ENCODE measurements around the gene TWSG1.
"Not testable (repeated sequence)": the region's sequence is repeated elsewhere in the genome, so short reads cannot be mapped to it uniquely, and the experiment has no call there.

TWSG1 gene

DNA sequence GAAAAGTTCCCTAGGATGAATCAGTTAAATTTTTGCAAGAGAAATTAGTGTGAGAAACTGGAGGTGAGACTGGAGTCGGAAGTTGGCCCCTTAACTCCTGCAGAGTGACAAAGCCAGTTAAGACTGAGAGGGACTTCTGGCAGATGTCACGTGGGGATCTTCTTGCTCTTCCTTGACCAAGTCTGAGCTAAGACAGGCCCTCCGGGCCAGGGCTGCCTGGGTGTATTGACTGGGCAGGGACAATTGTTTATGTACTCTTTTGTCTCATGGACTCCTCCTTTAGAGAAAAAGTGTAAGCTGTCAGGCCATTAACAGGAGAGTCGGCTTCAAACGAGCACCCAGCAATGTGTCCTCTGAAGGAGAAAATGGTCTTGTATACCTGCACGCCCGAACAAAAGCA, 92.2 kb downstream of the TWSG1 start:
- DNase-seq (ENCODE audit: low read depth), result no peak

DNA sequence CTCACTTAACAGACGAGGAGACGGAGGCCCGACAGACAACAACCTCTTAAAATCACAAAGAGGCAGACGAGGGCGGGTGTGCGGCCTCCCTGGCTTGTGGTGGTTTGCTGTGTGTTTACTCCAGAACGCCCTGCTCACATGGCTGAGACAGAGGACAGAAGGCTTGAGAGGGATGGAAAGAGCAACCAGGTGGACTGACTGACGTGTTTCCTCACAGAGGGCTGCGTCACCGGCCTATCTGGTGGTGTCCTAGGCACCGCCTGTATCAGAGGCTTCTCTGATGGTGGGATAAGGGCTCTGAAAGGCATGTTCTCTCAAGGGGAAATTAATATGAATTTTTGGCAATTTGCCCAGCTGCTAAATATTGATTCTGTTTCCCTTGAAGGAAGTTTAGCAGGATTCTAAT, 93.7 kb downstream of the TWSG1 start:
- no peak for DNase-seq (ENCODE audit: low read depth)

DNA sequence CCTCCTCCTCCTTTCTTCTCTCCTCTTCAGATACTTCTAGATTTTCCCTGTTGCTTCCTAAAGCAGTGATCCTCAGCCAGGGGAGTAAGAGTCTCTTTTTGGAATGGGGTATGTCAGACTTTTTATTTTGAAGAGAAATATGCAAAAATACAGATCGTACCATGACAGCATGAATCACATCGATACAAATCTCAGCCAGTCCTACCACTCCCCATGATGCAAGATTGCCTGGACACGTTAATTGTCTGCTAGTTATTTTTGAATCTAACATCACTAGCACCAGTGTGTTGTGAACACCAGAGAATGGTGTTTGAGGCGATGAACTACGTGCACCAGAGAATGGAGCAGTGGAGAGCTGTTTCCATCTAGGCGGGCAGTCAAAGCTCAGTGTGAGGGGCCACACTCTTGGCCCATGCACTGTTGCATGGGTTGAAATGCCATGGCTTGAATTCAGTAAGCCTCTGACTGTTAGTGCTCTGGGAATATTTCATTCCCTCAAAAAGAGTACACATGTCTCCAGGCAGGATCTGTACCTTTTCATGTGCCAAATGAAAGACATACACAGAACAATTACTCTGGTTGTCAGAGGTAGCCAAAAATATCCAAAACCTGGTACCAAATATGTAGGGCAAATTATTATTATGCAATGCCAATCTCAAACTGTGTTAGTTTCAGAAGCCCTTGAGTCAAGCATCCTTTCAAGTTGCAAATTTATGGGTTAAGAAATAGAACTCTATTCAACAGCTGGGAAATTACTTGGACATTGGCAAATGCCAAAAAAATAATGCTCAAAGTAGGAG, 94.5 kb downstream of the TWSG1 start:
- DNase-seq (ENCODE audit: low read depth), result no peak

DNA sequence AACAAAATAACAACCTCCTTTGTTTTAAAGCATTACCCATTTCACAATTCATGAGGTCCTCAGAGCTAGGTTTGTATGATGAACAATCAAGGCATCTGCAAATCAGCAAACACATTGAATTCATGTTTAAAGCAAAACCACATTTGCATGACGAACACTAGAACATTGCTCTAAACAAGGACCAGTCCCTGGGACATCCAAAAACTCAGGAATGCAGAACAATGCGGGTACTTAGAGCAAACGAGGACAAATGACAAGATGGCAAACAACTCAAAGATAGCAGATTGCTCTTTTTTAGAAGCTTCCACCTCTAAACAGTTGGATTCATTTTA, 95.1 kb downstream of the TWSG1 start:
- no peak for DNase-seq (ENCODE audit: low read depth)

DNA sequence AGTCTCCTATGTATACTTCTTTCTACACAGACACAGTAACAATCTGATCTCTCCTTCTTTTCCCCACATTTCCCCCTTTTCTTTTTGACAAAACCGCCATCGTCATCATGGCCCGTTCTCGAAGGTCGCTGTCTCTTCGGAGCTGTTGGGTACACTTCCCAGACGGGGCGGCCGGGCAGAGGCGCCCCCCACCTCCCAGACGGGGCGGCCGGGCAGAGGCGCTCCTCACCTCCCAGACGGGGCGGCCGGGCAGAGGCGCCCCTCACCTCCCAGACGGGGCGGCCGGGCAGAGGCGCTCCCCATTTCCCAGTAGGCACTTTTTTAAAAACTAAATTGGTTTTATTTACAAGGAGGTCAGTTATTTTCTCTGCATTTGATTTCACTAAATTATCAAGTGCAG, 95.7 kb downstream of the TWSG1 start:
- not testable (repeated sequence) for DNase-seq (ENCODE audit: low read depth)

DNA sequence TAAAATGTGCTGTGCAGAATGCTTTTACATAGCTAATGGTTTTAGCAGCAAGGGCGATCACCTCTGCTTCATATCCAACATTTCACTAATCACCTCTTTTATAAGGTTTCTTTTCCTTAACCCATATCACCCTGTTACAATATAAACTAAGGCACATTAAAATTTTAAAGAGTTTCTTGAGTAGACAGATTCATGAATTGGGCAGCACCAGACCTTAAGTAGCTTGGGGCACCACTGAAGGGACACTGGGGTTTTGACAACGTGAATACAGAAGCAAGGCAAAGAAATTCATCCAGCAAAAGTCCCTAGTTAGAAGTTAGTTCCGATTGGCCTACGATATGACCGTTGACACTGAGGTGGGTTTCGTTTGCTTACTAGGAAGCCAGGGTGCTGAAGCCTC, 96.7 kb downstream of the TWSG1 start:
- no peak for DNase-seq (ENCODE audit: low read depth)

DNA sequence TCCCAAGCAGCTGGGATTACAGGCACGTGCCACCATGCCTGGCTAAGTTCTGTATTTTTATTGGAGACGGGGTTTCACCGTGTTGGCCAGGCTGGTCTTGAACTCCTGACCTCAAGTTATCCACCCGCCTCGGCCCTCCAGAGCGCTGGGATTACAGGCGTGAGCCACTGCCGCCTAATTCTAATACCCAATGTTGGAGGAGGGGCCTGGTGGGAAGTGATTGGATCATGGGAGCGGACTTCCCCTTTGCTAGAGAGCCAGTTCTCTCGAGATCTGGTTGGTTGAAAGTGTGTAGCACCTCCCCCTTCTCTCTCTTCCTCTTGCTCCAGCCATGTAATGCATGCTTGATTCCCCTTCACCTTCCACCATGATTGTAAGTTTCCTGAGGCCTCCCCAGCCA, 98.5 kb downstream of the TWSG1 start:
- not testable (repeated sequence) for DNase-seq (ENCODE audit: low read depth)

DNA sequence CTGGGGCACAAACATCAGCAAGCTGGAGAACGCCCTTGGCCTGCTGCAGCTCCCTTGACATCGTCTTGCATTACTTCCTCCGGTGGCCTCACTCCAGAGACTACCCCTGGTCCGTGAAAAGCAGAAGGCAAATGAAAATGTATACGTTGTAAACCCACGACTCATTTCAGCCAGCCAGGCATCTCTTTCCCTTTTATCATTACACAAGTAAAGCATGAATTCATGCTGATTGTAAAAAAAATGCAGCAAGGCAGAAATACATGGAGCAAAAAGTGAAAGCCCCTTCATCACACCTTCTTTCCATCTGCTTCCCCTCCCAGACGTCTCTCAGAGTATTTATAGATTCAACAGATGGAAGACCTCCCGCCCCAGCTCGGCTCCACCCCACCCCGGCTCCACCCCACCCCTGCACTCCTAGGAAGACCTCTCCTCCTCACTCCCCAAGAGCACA, 99.1 kb downstream of the TWSG1 start:
- no peak for DNase-seq (ENCODE audit: low read depth)

DNA sequence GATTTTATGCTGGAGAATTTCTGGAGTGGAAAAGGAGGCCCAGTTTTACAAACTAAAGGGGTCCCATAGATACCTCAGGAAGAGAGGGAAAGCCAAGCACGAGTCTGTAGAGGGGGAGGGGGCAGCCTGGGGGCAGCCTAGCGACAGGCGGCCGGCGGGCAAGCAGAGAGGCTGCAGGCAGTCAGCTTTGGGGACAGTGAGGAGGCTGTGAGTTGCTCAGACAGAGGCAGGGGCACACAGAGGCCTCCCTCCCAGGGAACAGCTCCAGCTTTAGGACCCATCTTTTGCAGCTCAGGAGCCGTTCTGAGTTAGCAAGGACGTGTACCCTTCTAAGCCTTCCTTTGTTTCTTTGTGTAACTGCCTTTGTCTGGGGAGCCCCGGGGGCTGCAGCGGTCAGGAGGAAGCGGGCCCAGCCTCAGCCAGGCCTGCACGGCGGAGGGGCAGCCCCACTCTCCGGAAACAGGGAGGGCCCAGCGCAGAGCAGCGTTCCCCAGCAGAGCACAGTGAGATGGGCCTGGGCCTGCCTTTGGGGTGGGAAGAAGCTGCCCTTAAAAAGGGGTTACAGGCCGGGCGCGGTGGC, 99.6 kb downstream of the TWSG1 start:
- DNase-seq (ENCODE audit: low read depth), result no peak

DNA sequence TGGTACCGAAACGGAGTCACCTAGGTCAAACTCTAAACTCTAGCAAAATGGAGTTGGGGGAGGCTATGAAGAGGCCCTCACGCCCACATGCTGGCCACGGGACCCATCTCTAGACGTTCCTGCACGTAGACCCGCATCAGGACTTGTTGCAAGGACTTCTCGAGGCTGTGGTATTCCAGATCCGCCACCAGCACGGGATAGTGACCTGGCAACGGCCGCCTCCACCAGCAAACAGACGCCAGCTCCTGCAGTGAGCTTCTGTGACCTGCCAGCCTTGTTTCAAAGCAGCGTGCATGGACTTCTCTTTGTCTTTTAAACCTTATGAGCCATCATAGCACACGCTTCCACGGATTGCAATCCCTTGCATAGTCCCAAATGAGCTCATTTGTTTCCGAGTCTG, 100.5 kb downstream of the TWSG1 start:
- no peak for DNase-seq (ENCODE audit: low read depth)

DNA sequence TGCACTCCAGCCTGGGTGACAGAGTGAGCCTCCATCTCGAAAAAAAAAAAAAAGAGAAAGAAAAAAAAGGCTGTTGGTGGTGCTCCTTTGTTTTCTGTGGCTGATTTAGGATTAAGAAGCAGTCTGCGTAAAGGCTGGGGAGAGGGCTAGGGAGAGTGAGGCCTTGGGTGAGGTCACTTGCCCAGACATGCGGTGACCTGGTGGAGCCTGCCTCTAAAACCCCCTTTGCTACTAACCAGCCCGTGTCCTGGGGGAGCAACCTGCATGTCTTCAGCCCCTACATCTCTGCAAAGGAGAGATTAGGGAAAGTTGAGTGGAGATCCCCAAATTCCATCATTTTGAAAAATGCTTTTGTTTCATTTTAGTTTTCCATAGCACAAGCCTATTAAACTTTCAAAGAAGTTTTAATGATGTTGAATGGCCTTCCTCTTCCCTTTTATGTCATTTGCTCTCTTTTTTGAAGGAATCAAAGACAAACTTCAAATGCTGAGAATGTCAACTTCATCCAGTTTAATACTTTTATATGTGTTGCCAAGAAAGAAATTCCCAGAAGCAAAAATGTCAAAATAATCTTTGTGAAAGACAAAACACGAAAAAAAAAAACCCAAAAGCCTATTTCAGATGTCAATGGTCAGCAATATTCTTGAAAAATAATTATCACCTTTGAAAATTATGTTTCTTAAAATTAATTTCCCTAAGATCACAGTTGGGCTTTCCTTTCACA, 101.8 kb downstream of the TWSG1 start:
- DNase-seq (ENCODE audit: low read depth), result no peak

DNA sequence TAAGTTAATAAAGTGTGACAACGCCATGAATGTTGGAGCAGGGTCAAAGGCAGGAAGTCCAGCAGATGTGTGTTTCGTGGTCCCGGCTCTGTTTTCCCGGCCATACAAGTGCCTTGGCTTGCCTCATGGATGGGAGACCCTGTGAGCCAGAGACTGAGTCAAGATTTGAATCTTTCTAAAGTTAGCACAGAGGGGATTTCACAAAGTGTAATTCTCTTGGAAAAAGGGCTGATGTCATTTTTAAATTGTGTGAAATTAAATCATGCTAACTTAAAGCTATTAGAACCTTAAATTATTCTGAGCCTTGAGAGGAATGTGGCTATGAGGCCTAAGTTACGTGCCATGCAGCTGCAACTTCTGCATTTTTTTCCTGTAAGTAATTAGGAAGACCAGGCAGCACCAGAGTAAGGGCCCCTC, 102.5 kb downstream of the TWSG1 start:
- no peak for DNase-seq (ENCODE audit: low read depth)

DNA sequence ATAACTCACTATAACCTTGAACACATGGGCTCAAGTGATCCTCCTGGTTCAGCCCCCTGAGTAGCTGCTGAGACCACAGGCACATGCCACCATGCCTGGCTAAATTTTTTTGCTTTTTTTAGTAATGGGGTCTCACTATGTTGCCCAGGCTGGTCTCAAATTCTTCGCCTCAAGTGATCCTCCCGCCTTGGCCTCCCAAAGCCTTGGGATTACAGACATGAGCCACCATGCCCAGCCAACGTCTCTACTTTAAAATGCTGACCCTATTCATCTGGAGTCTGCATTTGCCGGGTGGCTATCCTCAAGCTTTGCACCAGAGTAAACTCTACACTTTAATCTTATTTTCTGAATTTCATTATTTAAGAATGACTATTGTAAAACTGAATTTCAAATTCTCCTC, 103.1 kb downstream of the TWSG1 start:
- DNase-seq (ENCODE audit: low read depth), result no peak

DNA sequence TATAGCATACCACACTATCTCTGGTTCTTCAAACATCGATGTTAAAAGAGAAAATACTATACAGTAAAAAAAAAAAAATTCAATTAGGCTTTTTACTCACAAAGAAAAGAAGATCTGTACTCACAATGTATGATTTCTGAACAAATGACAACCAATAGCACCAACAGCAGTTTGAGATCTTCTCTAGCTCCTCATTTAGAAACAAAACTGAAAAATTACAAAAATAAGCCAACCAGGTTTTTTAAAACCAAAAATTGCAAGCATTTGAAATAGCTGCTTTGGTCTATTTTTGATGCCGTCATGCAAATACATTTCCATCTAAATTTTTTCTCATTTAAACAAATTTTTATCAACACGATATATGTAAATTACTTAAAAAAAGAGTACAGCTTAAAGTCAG, 106.5 kb downstream of the TWSG1 start:
- DNase-seq (ENCODE audit: low read depth), result no peak

DNA sequence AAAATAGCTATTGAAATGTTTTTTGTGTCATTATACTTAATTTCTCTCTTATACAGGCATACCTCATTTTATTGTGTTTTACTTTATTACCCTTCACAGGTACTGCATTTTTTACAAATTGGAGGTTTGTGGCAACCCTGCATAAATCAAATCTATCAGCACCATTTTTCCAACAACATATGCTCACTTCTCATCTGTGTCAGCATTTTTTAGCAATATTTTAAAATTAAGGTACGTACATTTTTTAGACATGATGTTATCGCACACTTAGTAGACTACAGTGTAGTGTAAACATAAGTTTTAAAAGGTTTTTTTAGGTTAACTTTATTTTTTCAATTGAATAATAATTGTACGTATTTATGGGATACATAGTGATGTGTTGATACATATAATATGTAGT, 110.0 kb downstream of the TWSG1 start:
- DNase-seq (ENCODE audit: low read depth), result no peak

DNA sequence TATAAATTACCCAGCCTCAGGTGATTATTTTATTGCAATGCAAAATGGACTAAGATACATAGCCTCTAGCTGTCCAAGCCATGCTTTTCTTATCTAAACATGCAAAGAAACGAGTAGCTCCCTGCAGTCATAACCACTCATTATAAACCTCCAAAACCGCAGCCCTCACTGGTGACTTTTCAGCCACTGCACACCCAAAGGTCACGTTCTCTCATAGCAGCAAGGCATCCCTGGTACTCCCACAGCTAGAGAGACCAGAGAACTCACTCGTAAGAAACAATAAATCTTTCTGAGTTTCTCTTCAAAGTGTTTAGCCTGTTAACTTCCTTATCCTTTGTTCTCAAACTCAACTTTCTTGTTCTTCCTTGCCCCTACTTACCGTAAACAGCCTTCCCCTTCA, 112.3 kb downstream of the TWSG1 start:
- no peak for DNase-seq (ENCODE audit: low read depth)

DNA sequence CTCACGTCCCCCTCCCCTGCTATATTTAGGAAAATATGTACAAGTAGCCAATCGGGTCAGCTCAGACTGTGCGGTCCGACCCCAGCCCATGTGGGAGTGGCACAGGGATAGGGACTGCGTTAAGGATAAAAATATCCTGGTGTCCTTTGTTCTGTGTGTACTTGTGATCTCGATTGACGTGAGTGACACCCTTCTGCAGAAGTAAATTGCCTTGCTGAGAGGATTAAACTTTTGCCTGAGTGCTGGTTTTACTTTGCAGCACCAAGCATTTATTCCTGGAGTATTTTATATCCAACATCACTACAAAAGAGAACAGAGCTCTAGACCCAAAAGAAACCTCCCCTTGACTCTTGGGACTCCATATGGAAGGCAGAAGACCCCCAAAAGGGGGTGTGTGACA, 112.8 kb downstream of the TWSG1 start:
- DNase-seq (ENCODE audit: low read depth), result no peak

DNA sequence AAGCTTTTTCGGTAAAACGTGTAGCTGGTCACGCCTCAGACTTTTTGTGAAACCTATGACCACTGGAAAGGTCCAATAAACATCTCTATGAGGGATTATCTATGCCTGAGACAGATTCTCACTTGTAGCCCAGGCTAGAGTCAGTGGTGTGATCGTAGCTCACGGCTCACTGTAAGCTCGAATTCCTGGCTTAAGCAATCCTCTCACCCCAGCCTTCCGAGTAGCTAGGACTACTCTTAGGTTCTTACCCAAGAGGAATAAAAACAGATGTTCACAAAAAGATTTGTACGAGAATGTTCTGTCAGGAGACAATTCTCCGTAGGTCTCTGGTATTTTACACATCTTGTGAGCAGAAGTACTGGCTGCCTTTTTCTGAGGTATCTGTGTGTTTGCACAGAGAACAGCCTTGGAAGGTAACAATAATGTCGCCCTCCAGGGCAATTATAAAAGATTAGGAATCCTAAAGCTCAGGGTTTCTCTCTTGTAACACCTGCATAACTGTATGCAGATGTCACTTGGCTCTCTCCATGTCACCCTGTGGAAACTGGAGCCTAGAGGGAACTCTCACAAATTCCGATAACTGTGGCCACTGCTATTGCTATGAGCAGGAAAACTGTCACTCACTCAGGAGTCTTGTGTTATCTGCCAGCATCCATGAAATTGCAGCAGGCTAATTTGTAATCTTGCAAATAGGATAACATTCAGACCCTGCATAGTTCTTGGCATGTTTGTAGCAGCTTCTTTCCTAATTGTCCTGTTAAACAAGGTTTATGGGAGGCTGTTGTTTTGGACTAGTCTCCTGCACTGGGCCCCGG, 115.2 kb downstream of the TWSG1 start:
- DNase-seq (ENCODE audit: low read depth), result no peak

DNA sequence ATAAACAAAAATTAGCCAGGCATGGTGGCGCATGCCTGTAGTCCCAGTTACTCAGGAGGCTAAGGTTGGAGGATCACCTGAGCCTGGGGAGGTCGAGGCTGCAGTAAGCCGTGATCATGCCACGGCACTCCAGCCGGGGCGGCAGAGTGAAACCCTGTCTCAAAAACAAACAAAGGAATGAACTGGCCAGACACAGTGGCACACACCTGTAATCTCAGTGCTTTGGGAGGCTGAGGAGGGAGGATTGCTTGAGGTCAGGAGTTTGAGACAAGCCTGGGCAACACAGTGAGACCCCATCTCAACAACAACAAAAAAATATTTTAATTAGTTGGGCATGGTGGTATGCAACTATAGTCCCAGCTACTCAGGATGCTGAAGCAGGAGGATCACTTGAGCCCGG, 116.3 kb downstream of the TWSG1 start:
- not testable (repeated sequence) for DNase-seq (ENCODE audit: low read depth)

Data from stromal cell of bone marrow (primary cell).